Gastrocnemius medialis (tissue), 4 donors: Measurements from ENCODE around the gene LINGO4. TPM values are rescaled to one million over a fixed set of nuclear protein-coding genes. Genes with fewer than 3 reads are reported as not detected.

Experiments
- ATAC-seq, 2 donors: fragments of 150-250 bp; one replicate each; pipeline ENCODE4 v1.9.1; 2016
- DNase-seq, 2 donors: peaks; one replicate each; pipeline ENCODE4 v3.0.0-alpha.2; 2019
- H3K27ac ChIP-seq, 4 donors: fragments of 200-600 bp; sonication (generic); 1 replicate in 1 of 4; 2 replicates in 3 of 4; pipeline ENCODE4 v1.5.1; 2016 to 2018; ENCODE audit warnings: mild to moderate bottlenecking in 2 of 4, moderate library complexity in 1 of 4
- H3K27me3 ChIP-seq, 3 donors: fragments of 200-600 bp; sonication (generic) in 2 of 3; 1 replicate in 1 of 3; 2 replicates in 2 of 3; pipeline versions ENCODE4 v1.5.1 to v1.6.0; 2016 to 2019; ENCODE audit warnings: mild to moderate bottlenecking in 1 of 3, moderate library complexity in 1 of 3
- H3K36me3 ChIP-seq, 2 donors: fragments of 200-600 bp; sonication (generic) in 1 of 2; one replicate each; pipeline ENCODE4 v1.5.1; 2017 to 2018
- H3K4me1 ChIP-seq, 2 donors: fragments of 200-600 bp; sonication (generic) in 1 of 2; one replicate each; pipeline ENCODE4 v1.5.1; 2016 to 2017; ENCODE audit warnings: mild to moderate bottlenecking in 2 of 2
- H3K4me3 ChIP-seq, 4 donors: fragments of 200-600 bp; sonication (generic) in 3 of 4; 1 replicate in 1 of 4; 2 replicates in 3 of 4; pipeline ENCODE4 v1.5.1; 2016 to 2019; ENCODE audit warnings: mild to moderate bottlenecking in 2 of 4
- H3K9me3 ChIP-seq, 3 donors: fragments of 200-600 bp; sonication (generic) in 2 of 3; 1 replicate in 1 of 3; 2 replicates in 2 of 3; pipeline ENCODE4 v1.5.1; 2016 to 2019
- CTCF ChIP-seq, 5 experiments: fragments of 450-650 bp in 3 of 5; fragments of 200-600 bp in 2 of 5; sonication (generic) in 2 of 5; IDR thresholded peaks in 4 of 5; conservative IDR thresholded peaks in 1 of 5; 1 replicate in 4 of 5; 2 replicates in 1 of 5; pipeline ENCODE4 v1.5.1; 2016 to 2019; ENCODE audit warnings: antibody characterized with exemption in 5 of 5, mild to moderate bottlenecking in 3 of 5, moderate library complexity in 3 of 5
- POLR2A ChIP-seq, 2 donors: fragments of 450-650 bp; IDR thresholded peaks; one replicate each; pipeline ENCODE4 v1.6.1; 2017; ENCODE audit warnings: antibody characterized with exemption in 2 of 2, mild to moderate bottlenecking in 2 of 2, moderate library complexity in 2 of 2
- in situ Hi-C, 4 donors: fragments of 200-750 bp; cut with MboI; loops; one replicate each; pipeline versions ENCODE4 v1.15.0 to v1.8.0; 2017; ENCODE audit warnings: low sequenced_read_pairs in 4 of 4
- intact Hi-C: fragments of 100-400 bp; cut with DNase I; formaldehyde crosslinking; loops from one replicate; pipeline ENCODE4 v1.15.1; 2023; ENCODE audit warnings: low total_unique reads
- total RNA-seq, 4 donors: library from RNA; depleted of rRNA; stranded (reverse); fragments of >200 nt; gene quantifications; one replicate each; pipeline versions ENCODE4 v1.1.0 to v1.2.3, GENCODE V29; 2016

The LINGO4 gene
- total RNA-seq, 4 donors from 2014 or later: 4.2 to 24.5 (median 14.3) TPM

GRCh38 chr1:151760597-151761385 lies 44.4 kb downstream of the LINGO4 start:
- TF ChIP-seq POLR2A (IDR thresholded peaks at IDR 0.05) (no peak), CTCF (IDR thresholded peaks at IDR 0.05 in 4 of 5, conservative IDR thresholded peaks at IDR 0.05 in 1 of 5) (no peak)
- Histone ChIP-seq H3K36me3 (peaks cover 0 to 38% of the 10 kb centered on the region in 2 donors), H3K4me3 (no peak overlapping the region), H3K27ac (no peak overlapping the region), H3K27me3 (no peaks in the 10 kb centered on the region), H3K9me3 (no peaks in the 10 kb centered on the region), H3K4me1 (peaks cover 10 to 13% of the 10 kb centered on the region in 2 donors)
- ATAC-seq (no peak), DNase-seq (no peak)
- intact Hi-C loops: no loop called here
- in situ Hi-C loops: loop anchor here in 1 of 4 donors (10.0 kb wide), 1 partner anchor 84 kb away; no protein-coding TSS in a partner anchor

- in situ Hi-C loops: no loop called here
These were observed 46.0 kb downstream of the LINGO4 start for GRCh38 chr1:151759241-151759640.

GRCh38 chr1:151756291-151756690 lies 48.9 kb downstream of the LINGO4 start:
- intact Hi-C loops: no loop called here
- no peak for ATAC-seq

More at GRCh38 chr1:151759241-151759640, 46.0 kb downstream of the LINGO4 start:
- no peak overlapping the region for H3K27ac ChIP-seq
- no peak overlapping the region for H3K4me3 ChIP-seq
- peaks cover 10 to 11% of the 10 kb centered on the region in 2 donors for H3K4me1 ChIP-seq
- TF ChIP-seq CTCF (IDR thresholded peaks at IDR 0.05 in 4 of 5, conservative IDR thresholded peaks at IDR 0.05 in 1 of 5): no peak
- intact Hi-C loops: no loop called here
- DNase-seq: no peak
- no peak for ATAC-seq
- no peaks in the 10 kb centered on the region for H3K9me3 ChIP-seq
- peaks cover 0 to 38% of the 10 kb centered on the region in 2 donors for H3K36me3 ChIP-seq
- no peaks in the 10 kb centered on the region for H3K27me3 ChIP-seq

More at GRCh38 chr1:151756291-151756690, 48.9 kb downstream of the LINGO4 start:
- in situ Hi-C loops: no loop called here
- H3K27me3 ChIP-seq: no peaks in the 10 kb centered on the region
- TF ChIP-seq CTCF (IDR thresholded peaks at IDR 0.05 in 4 of 5, conservative IDR thresholded peaks at IDR 0.05 in 1 of 5) (no peak), POLR2A (IDR thresholded peaks at IDR 0.05) (no peak)
- no peaks in the 10 kb centered on the region for H3K9me3 ChIP-seq
- H3K4me1 ChIP-seq: no peaks in the 10 kb centered on the region
- peaks cover 0 to 29% of the 10 kb centered on the region in 2 donors for H3K36me3 ChIP-seq
- no peak overlapping the region for H3K27ac ChIP-seq
- H3K4me3 ChIP-seq: no peak overlapping the region
- no peak for DNase-seq

Other genes starting within 250 kb of the LINGO4 start
- gene SNX27, start 193.4 kb downstream of the LINGO4 start, total RNA-seq: 10 to 100 TPM; 37.0 to 43.7 (median 40.9) TPM
- not detected for gene CELF3, start 88.6 kb downstream of the LINGO4 start, total RNA-seq
- gene RIIAD1, start 83.9 kb downstream of the LINGO4 start, total RNA-seq: not detected
- gene MRPL9, start 41.9 kb downstream of the LINGO4 start, total RNA-seq: 10 to 100 TPM; 61.4 to 74.7 (median 65.6) TPM
- 1 to 10 TPM; 3.9 to 8.3 (median 4.6) TPM for gene TDRKH, start 14.9 kb downstream of the LINGO4 start, total RNA-seq
- 100 to 1,000 TPM in 3 of 4 donors, 10 to 100 TPM in 1; 61.3 to 251 (median 163) TPM for gene RORC, start 26.4 kb upstream of the LINGO4 start, total RNA-seq
- gene C2CD4D, start 34.4 kb upstream of the LINGO4 start, total RNA-seq: not detected
- not detected for gene THEM5, start 48.3 kb upstream of the LINGO4 start, total RNA-seq
- gene THEM4, start 104.1 kb upstream of the LINGO4 start, total RNA-seq: 10 to 100 TPM in 1 of 4 donors, 1 to 10 TPM in 3; 7.7 to 21.8 (median 9.6) TPM
- gene S100A10, start 188.4 kb upstream of the LINGO4 start, total RNA-seq: 10 to 100 TPM in 3 of 4 donors, 1 to 10 TPM in 1; 6.4 to 60.3 (median 28.0) TPM
- gene S100A11, start 231.6 kb upstream of the LINGO4 start, total RNA-seq: 10 to 100 TPM in 3 of 4 donors, 1 to 10 TPM in 1; 8.4 to 66.2 (median 29.8) TPM